GM12865 (cell line): Measurements from ENCODE around the gene RXRG.
"Not testable (repeated sequence)": the region's sequence is repeated elsewhere in the genome, so short reads cannot be mapped to it uniquely, and the experiment has no call there.

Experiments
- DNase-seq: peaks from one replicate; pipeline ENCODE4 v3.0.0; 2010; ENCODE audit warnings: low read depth
- H3K4me3 ChIP-seq: 2 replicates; pipeline ENCODE4 v1.5.1; 2011; ENCODE audit warnings: mild to moderate bottlenecking, low read depth, low read length, control low read depth
- TF ChIP-seq, protein P1 (sequence below): IDR thresholded peaks from 2 replicates; pipeline ENCODE4 v1.5.1; 2011; ENCODE audit warnings: low read length, control low read depth, low read depth, inconsistent platforms; ENCODE audit not compliant: insufficient read depth; ENCODE audit errors: missing control alignments

Gene RXRG

GRCh38 chr1:165467706-165468105, 22.8 kb upstream of the RXRG start:
- TF ChIP-seq, protein P1, sequence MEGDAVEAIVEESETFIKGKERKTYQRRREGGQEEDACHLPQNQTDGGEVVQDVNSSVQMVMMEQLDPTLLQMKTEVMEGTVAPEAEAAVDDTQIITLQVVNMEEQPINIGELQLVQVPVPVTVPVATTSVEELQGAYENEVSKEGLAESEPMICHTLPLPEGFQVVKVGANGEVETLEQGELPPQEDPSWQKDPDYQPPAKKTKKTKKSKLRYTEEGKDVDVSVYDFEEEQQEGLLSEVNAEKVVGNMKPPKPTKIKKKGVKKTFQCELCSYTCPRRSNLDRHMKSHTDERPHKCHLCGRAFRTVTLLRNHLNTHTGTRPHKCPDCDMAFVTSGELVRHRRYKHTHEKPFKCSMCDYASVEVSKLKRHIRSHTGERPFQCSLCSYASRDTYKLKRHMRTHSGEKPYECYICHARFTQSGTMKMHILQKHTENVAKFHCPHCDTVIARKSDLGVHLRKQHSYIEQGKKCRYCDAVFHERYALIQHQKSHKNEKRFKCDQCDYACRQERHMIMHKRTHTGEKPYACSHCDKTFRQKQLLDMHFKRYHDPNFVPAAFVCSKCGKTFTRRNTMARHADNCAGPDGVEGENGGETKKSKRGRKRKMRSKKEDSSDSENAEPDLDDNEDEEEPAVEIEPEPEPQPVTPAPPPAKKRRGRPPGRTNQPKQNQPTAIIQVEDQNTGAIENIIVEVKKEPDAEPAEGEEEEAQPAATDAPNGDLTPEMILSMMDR, result no peak
- no peak overlapping the region for H3K4me3 ChIP-seq
- DNase-seq, result no peak

GRCh38 chr1:165463978-165464377, 19.1 kb upstream of the RXRG start:
- no peak overlapping the region for H3K4me3 ChIP-seq
- DNase-seq, result no peak
- TF ChIP-seq, protein P1, result no peak

- DNase-seq, result not testable (repeated sequence)
Measured at GRCh38 chr1:165459683-165460082, 14.8 kb upstream of the RXRG start.

GRCh38 chr1:165456861-165457260, 11.9 kb upstream of the RXRG start:
- no peak for DNase-seq
- H3K4me3 ChIP-seq, result no peak overlapping the region
- TF ChIP-seq, protein P1, result no peak

More at GRCh38 chr1:165459683-165460082, 14.8 kb upstream of the RXRG start:
- H3K4me3 ChIP-seq, result not testable (repeated sequence)

DNA sequence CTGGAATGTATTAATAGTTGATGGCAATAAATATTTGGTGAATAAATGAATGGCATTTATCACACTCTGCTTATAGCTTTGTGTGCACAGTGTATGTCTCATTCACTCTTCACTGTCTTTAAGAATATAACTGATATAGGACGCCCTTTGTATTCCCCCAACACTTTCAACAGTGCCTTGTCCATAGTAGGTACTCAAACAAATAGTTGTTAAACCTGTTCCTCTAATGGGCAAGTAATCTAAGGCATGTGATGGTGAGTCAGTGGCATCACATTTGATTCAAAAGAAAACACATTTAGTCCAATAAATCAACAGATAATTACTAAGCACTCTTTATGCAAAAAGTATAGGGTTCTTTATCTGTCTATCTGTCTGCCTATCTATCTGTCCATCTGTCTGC, 11.2 kb upstream of the RXRG start:
- no peak overlapping the region for H3K4me3 ChIP-seq
- no peak for DNase-seq
- TF ChIP-seq, protein P1, result no peak

- DNase-seq, result no peak
- TF ChIP-seq, protein P1, result no peak
- H3K4me3 ChIP-seq, result no peak overlapping the region
Measured at GRCh38 chr1:165455111-165455510, 10.2 kb upstream of the RXRG start.

DNA sequence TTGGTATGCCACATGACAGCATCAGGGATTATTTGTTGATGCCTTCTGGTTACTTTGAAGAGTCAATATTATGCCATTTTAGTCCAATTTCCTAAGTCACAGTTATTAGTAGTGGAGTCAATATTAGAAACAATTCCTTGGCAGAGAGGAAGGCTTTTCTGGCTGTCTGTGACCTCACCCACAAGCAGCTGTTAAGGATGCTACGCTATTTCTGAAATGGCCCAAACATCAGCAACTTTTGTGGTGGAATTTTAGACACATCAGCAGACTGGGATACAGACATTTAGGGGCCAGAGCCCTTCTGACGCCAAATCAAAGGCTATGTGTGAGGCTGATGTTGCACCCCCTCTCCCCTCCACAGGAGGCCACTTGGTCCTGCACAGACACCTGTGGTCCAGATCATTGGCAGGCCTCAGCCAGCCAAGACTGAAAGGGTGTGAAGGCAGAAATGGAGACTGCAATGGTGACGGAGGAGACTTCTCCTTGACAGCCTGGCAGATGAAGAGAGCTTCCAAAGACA, 9.2 kb upstream of the RXRG start:
- TF ChIP-seq, protein P1, result no peak
- no peak for DNase-seq
- no peak overlapping the region for H3K4me3 ChIP-seq
